Measurements from ENCODE around the gene RNF151. TPM values are rescaled to one million over a fixed set of nuclear protein-coding genes. Genes with fewer than 3 reads are reported as not detected.
A peak's percentile ranks its signal among the peaks of the same experiment; 100 is the strongest.

Gene RNF151
- total and polyA plus RNA-seq, 2 of the 13 experiments (the other 11 are each of a cell fraction or from before 2014, with no cell fraction given), result not detected

GRCh38 chr16:1963806-1964505 is 2.7 kb upstream of the RNF151 start (continued):
- TF ChIP-seq, protein P1, sequence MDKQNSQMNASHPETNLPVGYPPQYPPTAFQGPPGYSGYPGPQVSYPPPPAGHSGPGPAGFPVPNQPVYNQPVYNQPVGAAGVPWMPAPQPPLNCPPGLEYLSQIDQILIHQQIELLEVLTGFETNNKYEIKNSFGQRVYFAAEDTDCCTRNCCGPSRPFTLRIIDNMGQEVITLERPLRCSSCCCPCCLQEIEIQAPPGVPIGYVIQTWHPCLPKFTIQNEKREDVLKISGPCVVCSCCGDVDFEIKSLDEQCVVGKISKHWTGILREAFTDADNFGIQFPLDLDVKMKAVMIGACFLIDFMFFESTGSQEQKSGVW (CRISPR knock-in tag; IDR thresholded peaks at IDR 0.05; ENCODE audit: borderline replicate concordance), result 0 out of 2 replicates have a peak, but pooled peaks have one; percentile 2
- TF ChIP-seq EED (CRISPR knock-in tag; IDR thresholded peaks at IDR 0.05) (no peak), SRSF1 (optimal IDR thresholded peaks at IDR 0.05; ENCODE audit: low read depth, low read length) (peak; percentile 0), ZNF589 (CRISPR knock-in tag; conservative IDR thresholded peaks at IDR 0.05) (0 out of 2 replicates have a peak, but pooled peaks have one; percentile 34), SAP130 (CRISPR knock-in tag; IDR thresholded peaks at IDR 0.05; ENCODE audit: low read depth) (peak; percentile 56; the same call in 1 of the 2 replicates), ZNF781 (CRISPR knock-in tag; IDR thresholded peaks at IDR 0.05; ENCODE audit: borderline replicate concordance, not compliant biosample characterization) (peak; percentile 68), ZNF335 (CRISPR knock-in tag; IDR thresholded peaks at IDR 0.05) (0 out of 2 replicates have a peak, but pooled peaks have one; percentile 2), KDM6A (CRISPR knock-in tag; IDR thresholded peaks at IDR 0.05; ENCODE audit: low read depth) (no peak), SAFB2 (CRISPR knock-in tag; IDR thresholded peaks at IDR 0.05; ENCODE audit: borderline replicate concordance, low read depth) (no peak), SNAPC2 (CRISPR knock-in tag; IDR thresholded peaks at IDR 0.05) (peak; percentile 85), ZNF709 (CRISPR knock-in tag; IDR thresholded peaks at IDR 0.05) (0 out of 2 replicates have a peak, but pooled peaks have one; percentile 21), SIN3A (IDR thresholded peaks at IDR 0.05; ENCODE audit: borderline replicate concordance, low read depth, low read length) (peak; percentile 38; the same call in 1 of the 2 replicates), AGO2 (optimal IDR thresholded peaks at IDR 0.05; ENCODE audit: low read depth, low read length) (peak; percentile 98), ZFP36L2 (CRISPR knock-in tag; IDR thresholded peaks at IDR 0.05) (no peak), MAZ (IDR thresholded peaks at IDR 0.05; ENCODE audit: borderline replicate concordance, low read depth, low read length) (no peak), MAZ (CRISPR knock-in tag; IDR thresholded peaks at IDR 0.05; ENCODE audit: low read depth) (peak; percentile 31; the same call in 1 of the 2 replicates), ZNF205 (CRISPR knock-in tag; IDR thresholded peaks at IDR 0.05) (0 out of 2 replicates have a peak, but pooled peaks have one; percentile 16), HNF1A (IDR thresholded peaks at IDR 0.05; ENCODE audit: low read depth) (no peak), HNF1A (CRISPR knock-in tag; IDR thresholded peaks at IDR 0.05; ENCODE audit: borderline replicate concordance) (0 out of 2 replicates have a peak, but pooled peaks have one; percentile 22), SSRP1 (CRISPR knock-in tag; IDR thresholded peaks at IDR 0.05) (peak; percentile 40; the same call in 1 of the 2 replicates), FOSL1 (CRISPR knock-in tag; IDR thresholded peaks at IDR 0.05; ENCODE audit: borderline replicate concordance) (0 out of 2 replicates have a peak, but pooled peaks have one; percentile 46), HNF4A (CRISPR knock-in tag; IDR thresholded peaks at IDR 0.05) (no peak), NONO (IDR thresholded peaks at IDR 0.05) (no peak), NONO (CRISPR knock-in tag; conservative IDR thresholded peaks at IDR 0.05) (0 out of 2 replicates have a peak, but pooled peaks have one; percentile 8), ZFYVE20 (CRISPR knock-in tag; IDR thresholded peaks at IDR 0.05; ENCODE audit: borderline replicate concordance, low read depth) (no peak), TGIF2 (CRISPR knock-in tag; IDR thresholded peaks at IDR 0.05) (peak; percentile 92)

Data from HepG2 (cell line).